ENCODE results near the gene ZNF214. TPM values are rescaled to one million over a fixed set of nuclear protein-coding genes. Genes with fewer than 3 reads are reported as not detected.

ZNF214 gene
- total and polyA plus RNA-seq, 4 donors, result 0.96 to 14.1 (median 2.9) TPM

DNA sequence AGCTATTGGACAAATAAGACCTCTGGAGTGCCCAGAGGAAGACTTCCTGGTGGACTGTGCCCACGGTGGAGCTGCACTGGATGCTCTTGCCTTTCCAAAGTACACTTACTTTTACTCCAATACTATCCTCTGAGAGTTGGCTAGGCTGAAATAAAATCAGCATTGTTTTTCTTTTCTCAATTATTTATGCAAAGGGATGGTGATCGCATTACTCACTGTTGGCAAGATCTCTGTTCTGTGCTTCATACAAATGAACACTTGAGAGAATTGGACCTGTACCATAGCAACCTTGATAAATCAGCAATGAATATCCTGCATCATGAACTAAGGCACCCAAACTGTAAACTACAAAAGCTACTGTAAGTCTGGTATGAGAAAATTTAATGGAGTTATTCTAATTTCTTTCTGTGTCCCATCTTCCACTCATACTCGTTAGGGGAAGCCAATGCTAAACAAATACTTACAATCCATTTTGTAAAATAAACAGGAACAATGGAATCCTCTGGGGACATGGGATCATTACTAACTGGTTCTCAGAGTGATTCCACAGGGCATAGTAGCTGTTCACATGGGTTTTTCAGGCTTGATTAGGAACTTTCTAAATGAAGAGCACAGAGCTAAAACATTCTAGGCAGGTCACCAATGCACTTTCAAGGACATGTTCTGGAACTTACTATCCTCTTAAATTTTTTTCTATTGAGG lies 26.5 kb upstream of the ZNF214 start:
- Histone ChIP-seq H3K9ac (ENCODE audit: insufficient read depth in 1 of 2, low read length in 2 of 2) (no peak overlapping the region), H3K9me3 (ENCODE audit: control insufficient read depth in 4 of 4, insufficient read depth in 3 of 4, low read length in 3 of 4) (no peaks in the 10 kb centered on the region), H3K27ac (ENCODE audit: low read depth in 1 of 2, low read length in 1 of 2) (no peak overlapping the region), H3K36me3 (ENCODE audit: control insufficient read depth in 4 of 4, insufficient read depth in 4 of 4, low read length in 4 of 4) (no peaks in the 10 kb centered on the region), H3K4me3 (no peak overlapping the region), H3K27me3 (ENCODE audit: control insufficient read depth in 3 of 3, insufficient read depth in 3 of 3, low read length in 2 of 3) (peaks cover 0 to 2% (median 0%) of the 10 kb centered on the region in 3 donors), H3K4me1 (ENCODE audit: control insufficient read depth in 5 of 5, insufficient read depth in 5 of 5, low read length in 5 of 5) (no peaks in the 10 kb centered on the region)
- TF ChIP-seq, protein P1, sequence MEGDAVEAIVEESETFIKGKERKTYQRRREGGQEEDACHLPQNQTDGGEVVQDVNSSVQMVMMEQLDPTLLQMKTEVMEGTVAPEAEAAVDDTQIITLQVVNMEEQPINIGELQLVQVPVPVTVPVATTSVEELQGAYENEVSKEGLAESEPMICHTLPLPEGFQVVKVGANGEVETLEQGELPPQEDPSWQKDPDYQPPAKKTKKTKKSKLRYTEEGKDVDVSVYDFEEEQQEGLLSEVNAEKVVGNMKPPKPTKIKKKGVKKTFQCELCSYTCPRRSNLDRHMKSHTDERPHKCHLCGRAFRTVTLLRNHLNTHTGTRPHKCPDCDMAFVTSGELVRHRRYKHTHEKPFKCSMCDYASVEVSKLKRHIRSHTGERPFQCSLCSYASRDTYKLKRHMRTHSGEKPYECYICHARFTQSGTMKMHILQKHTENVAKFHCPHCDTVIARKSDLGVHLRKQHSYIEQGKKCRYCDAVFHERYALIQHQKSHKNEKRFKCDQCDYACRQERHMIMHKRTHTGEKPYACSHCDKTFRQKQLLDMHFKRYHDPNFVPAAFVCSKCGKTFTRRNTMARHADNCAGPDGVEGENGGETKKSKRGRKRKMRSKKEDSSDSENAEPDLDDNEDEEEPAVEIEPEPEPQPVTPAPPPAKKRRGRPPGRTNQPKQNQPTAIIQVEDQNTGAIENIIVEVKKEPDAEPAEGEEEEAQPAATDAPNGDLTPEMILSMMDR (IDR thresholded peaks at IDR 0.05; ENCODE audit: control extremely low read depth, extremely low read depth), result no peak
- DNase-seq (no peak), ATAC-seq (ENCODE audit: insufficient read depth, low FRiP score) (no peak)
- WGBS, 2 donors, result 51 to 77% methylated on average over 3 of the region's 3 CpGs

DNA sequence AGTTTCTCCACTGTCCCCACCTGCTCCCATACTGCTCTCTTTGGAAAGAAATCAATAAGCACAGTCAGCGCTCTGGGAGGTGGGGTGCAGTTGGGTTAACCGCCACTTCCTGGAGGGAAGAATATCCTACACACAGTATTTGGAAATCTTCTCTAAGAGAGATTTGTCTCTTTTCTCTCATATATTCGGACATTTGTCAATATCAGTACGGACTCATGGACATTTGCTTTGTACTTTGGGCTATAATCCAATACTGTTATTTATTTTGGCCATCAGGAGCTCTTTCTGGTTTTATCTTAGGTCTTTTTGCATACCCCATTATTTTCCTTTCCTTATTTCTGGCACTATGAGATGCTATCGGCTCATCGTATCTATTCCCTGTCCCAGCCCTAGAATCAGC lies 13.9 kb upstream of the ZNF214 start:
- Histone ChIP-seq H3K4me3 (no peak overlapping the region), H3K9me3 (ENCODE audit: control insufficient read depth in 4 of 4, insufficient read depth in 3 of 4, low read length in 3 of 4) (no peaks in the 10 kb centered on the region), H3K9ac (ENCODE audit: insufficient read depth in 1 of 2, low read length in 2 of 2) (no peak overlapping the region), H3K36me3 (ENCODE audit: control insufficient read depth in 4 of 4, insufficient read depth in 4 of 4, low read length in 4 of 4) (no peaks in the 10 kb centered on the region), H3K27ac (ENCODE audit: low read depth in 1 of 2, low read length in 1 of 2) (no peak overlapping the region), H3K4me1 (ENCODE audit: control insufficient read depth in 5 of 5, insufficient read depth in 5 of 5, low read length in 5 of 5) (no peaks in the 10 kb centered on the region), H3K27me3 (ENCODE audit: control insufficient read depth in 3 of 3, insufficient read depth in 3 of 3, low read length in 2 of 3) (peaks cover 0 to 9% (median 3%) of the 10 kb centered on the region in 3 donors)
- WGBS, 2 donors, result 83 to 95% methylated on average over 6 of the region's 6 CpGs
- TF ChIP-seq, protein P1 (IDR thresholded peaks at IDR 0.05; ENCODE audit: control extremely low read depth, extremely low read depth), result no peak
- DNase-seq, result no peak
- no peak for ATAC-seq (ENCODE audit: insufficient read depth, low FRiP score)

DNA sequence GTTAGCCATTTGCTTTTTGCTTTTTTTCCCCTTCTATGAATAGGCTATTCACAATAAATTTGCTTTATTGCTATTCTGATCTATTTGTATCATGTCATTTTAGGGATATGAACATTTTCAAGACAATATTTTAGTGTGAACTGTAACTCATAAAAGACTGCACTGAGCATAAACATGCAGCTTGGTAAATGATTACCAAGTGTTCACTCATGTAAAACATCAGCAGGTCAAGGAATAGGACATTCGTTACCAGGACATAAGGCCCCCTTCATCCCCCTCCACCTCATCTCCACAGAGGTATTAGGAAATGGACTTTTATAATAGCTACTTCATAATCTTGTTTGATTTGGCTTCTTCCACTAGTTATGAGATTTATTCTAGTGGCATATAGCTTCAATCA lies 12.5 kb upstream of the ZNF214 start:
- TF ChIP-seq, protein P1 (IDR thresholded peaks at IDR 0.05; ENCODE audit: control extremely low read depth, extremely low read depth), result no peak
- ATAC-seq (ENCODE audit: insufficient read depth, low FRiP score), result no peak
- H3K9me3 ChIP-seq (ENCODE audit: control insufficient read depth in 4 of 4, insufficient read depth in 3 of 4, low read length in 3 of 4), result no peaks in the 10 kb centered on the region
- H3K9ac ChIP-seq (ENCODE audit: insufficient read depth in 1 of 2, low read length in 2 of 2), result no peak overlapping the region
- DNase-seq, result no peak
- 0 to 40% methylated on average over 1 of the region's 1 CpG for WGBS, 2 donors
- peaks cover 0 to 7% (median 3%) of the 10 kb centered on the region in 3 donors for H3K27me3 ChIP-seq (ENCODE audit: control insufficient read depth in 3 of 3, insufficient read depth in 3 of 3, low read length in 2 of 3)
- H3K4me1 ChIP-seq (ENCODE audit: control insufficient read depth in 5 of 5, insufficient read depth in 5 of 5, low read length in 5 of 5), result no peaks in the 10 kb centered on the region
- H3K36me3 ChIP-seq (ENCODE audit: control insufficient read depth in 4 of 4, insufficient read depth in 4 of 4, low read length in 4 of 4), result no peaks in the 10 kb centered on the region
- no peak overlapping the region for H3K27ac ChIP-seq (ENCODE audit: low read depth in 1 of 2, low read length in 1 of 2)
- no peak overlapping the region for H3K4me3 ChIP-seq

DNA sequence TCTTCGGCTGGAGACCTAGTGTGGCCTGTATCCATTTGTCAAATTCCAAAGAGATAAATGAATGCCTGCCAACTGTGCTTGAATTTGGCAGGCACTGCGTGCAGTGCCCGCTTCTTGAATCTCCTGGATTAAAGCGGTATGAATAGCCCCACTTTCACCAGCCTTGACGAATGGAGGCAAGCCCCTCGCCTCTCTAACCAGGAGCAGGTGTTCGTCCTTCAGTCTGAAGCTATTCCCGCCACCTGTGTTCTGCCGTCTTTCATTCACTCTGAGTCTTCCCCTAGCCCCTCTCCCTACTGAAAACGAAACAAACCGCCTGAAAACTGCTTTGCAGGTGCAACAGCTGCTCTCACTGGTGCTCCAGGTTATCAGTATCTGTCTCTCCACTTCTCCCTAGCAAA lies 11.3 kb upstream of the ZNF214 start:
- H3K36me3 ChIP-seq (ENCODE audit: control insufficient read depth in 4 of 4, insufficient read depth in 4 of 4, low read length in 4 of 4), result no peaks in the 10 kb centered on the region
- DNase-seq, result no peak
- no peaks in the 10 kb centered on the region for H3K9me3 ChIP-seq (ENCODE audit: control insufficient read depth in 4 of 4, insufficient read depth in 3 of 4, low read length in 3 of 4)
- no peak overlapping the region for H3K27ac ChIP-seq (ENCODE audit: low read depth in 1 of 2, low read length in 1 of 2)
- WGBS, 2 donors, result 74 to 83% methylated on average over 11 of the region's 11 CpGs
- TF ChIP-seq, protein P1 (IDR thresholded peaks at IDR 0.05; ENCODE audit: control extremely low read depth, extremely low read depth), result no peak
- H3K4me3 ChIP-seq, result no peak overlapping the region
- H3K27me3 ChIP-seq (ENCODE audit: control insufficient read depth in 3 of 3, insufficient read depth in 3 of 3, low read length in 2 of 3), result peaks cover 0 to 5% (median 3%) of the 10 kb centered on the region in 3 donors
- ATAC-seq (ENCODE audit: insufficient read depth, low FRiP score), result no peak
- H3K4me1 ChIP-seq (ENCODE audit: control insufficient read depth in 5 of 5, insufficient read depth in 5 of 5, low read length in 5 of 5), result no peaks in the 10 kb centered on the region
- no peak overlapping the region for H3K9ac ChIP-seq (ENCODE audit: insufficient read depth in 1 of 2, low read length in 2 of 2)
